WTC11 (cell line): ENCODE results near the gene RYR3. TPM values are rescaled to one million over a fixed set of nuclear protein-coding genes. Genes with fewer than 3 reads are reported as not detected.

ENCODE experiments used
- ATAC-seq: fragments of 200-7000 bp; cut with Tn5 transposase; 2 replicates; pipeline ENCODE4 v1.10.0; 2021; ENCODE audit warnings: mild to moderate bottlenecking, moderate library complexity
- CTCF ChIA-PET: fragments of 300-600 bp; sonication (Branson Sonifier 250); formaldehyde crosslinking; loops from one replicate; lab custom pipeline; 2021; ENCODE audit warnings: antibody characterized with exemption; lab: Charles Lee
- POLR2A ChIA-PET: fragments of 350-600 bp; sonication (Branson Sonifier 250); formaldehyde crosslinking; loops from one replicate; lab custom pipeline; 2021; ENCODE audit warnings: antibody characterized with exemption; lab: Charles Lee
- DNase-seq: peaks from one replicate; pipeline ENCODE4 v3.0.0; 2021; ENCODE audit warnings: low spot score
- H3K27ac Mint-ChIP-seq: 2 replicates; pipeline ENCODE4 v1.8.0; 2021; ENCODE audit warnings: mixed read lengths
- H3K27me3 Mint-ChIP-seq: 2 replicates; pipeline ENCODE4 v1.8.0; 2021; ENCODE audit warnings: low read depth, mild to moderate bottlenecking, moderate library complexity, mixed read lengths
- H3K36me3 Mint-ChIP-seq: 2 replicates; pipeline ENCODE4 v1.8.0; 2021; ENCODE audit warnings: mixed read lengths
- H3K4me1 Mint-ChIP-seq: 2 replicates; pipeline ENCODE4 v1.8.0; 2022; ENCODE audit warnings: mixed read lengths
- H3K4me3 Mint-ChIP-seq: 2 replicates; pipeline ENCODE4 v1.8.0; 2021; ENCODE audit warnings: mild to moderate bottlenecking, moderate library complexity, mixed read lengths
- H3K9me3 Mint-ChIP-seq: 2 replicates; pipeline ENCODE4 v1.8.0; 2021; ENCODE audit warnings: mixed read lengths
- ATF1 ChIP-seq: sonication (generic); formaldehyde crosslinking; IDR thresholded peaks from 2 replicates; pipeline ENCODE4 v1.8.1; 2023; ENCODE audit warnings: mild to moderate bottlenecking, moderate library complexity, missing genetic modification reagents
- CBFB ChIP-seq: sonication (generic); formaldehyde crosslinking; IDR thresholded peaks from 2 replicates; pipeline ENCODE4 v1.8.1; 2022; ENCODE audit warnings: mild to moderate bottlenecking, low read depth, missing genetic modification reagents
- JUN ChIP-seq: sonication (generic); formaldehyde crosslinking; IDR thresholded peaks from 2 replicates; pipeline ENCODE4 v1.8.0; 2023; ENCODE audit warnings: mild to moderate bottlenecking, missing genetic modification reagents
- NR1H2 ChIP-seq: sonication (generic); formaldehyde crosslinking; IDR thresholded peaks from 2 replicates; pipeline ENCODE4 v1.9.0; 2021; ENCODE audit warnings: mild to moderate bottlenecking, moderate library complexity, missing genetic modification reagents
- NR2C2 ChIP-seq: sonication (generic); formaldehyde crosslinking; IDR thresholded peaks from 2 replicates; pipeline ENCODE4 v1.8.0; 2022; ENCODE audit warnings: mild to moderate bottlenecking, missing genetic modification reagents
- RORB ChIP-seq: fragments of 250-450 bp; sonication (Bioruptor Pico); IDR thresholded peaks from 2 replicates; pipeline ENCODE4 v1.9.0; 2021; ENCODE audit warnings: mild to moderate bottlenecking
- ZNF121 ChIP-seq: sonication (generic); formaldehyde crosslinking; IDR thresholded peaks from 2 replicates; pipeline ENCODE4 v1.8.0; 2023; ENCODE audit warnings: missing genetic modification reagents
- ZNF416 ChIP-seq: fragments of 250-450 bp; sonication (Bioruptor Pico); IDR thresholded peaks from 2 replicates; pipeline ENCODE4 v1.9.0; 2021; ENCODE audit warnings: mild to moderate bottlenecking, inconsistent platforms
- ZNF671 ChIP-seq: fragments of 250-450 bp; sonication (Bioruptor Pico); IDR thresholded peaks from 2 replicates; pipeline ENCODE4 v1.8.0; 2021; ENCODE audit warnings: mild to moderate bottlenecking
- total RNA-seq: library from RNA; stranded (reverse); gene quantifications from 3 replicates; pipeline ENCODE4 v1.2.3, GENCODE V29; 2021
- TF ChIP-seq, protein P1 (sequence below): fragments of 250-450 bp; sonication (Bioruptor Pico); IDR thresholded peaks from 2 replicates; pipeline ENCODE4 v1.9.0; 2021; ENCODE audit warnings: mild to moderate bottlenecking
- TF ChIP-seq, protein P2 (sequence below): sonication (generic); formaldehyde crosslinking; IDR thresholded peaks from 2 replicates; pipeline ENCODE4 v1.8.0; 2022; ENCODE audit warnings: mild to moderate bottlenecking, missing genetic modification reagents
- TF ChIP-seq, protein P3 (sequence below): sonication (generic); formaldehyde crosslinking; IDR thresholded peaks from 2 replicates; pipeline ENCODE4 v1.8.0; 2022; ENCODE audit warnings: mild to moderate bottlenecking, missing genetic modification reagents
- TF ChIP-seq, protein P4 (sequence below): sonication (generic); formaldehyde crosslinking; IDR thresholded peaks from 2 replicates; pipeline ENCODE4 v1.8.0; 2022; ENCODE audit warnings: missing genetic modification reagents
- TF ChIP-seq, protein P5 (sequence below): sonication (generic); formaldehyde crosslinking; IDR thresholded peaks from 2 replicates; pipeline ENCODE4 v1.8.1; 2023; ENCODE audit warnings: mild to moderate bottlenecking, missing genetic modification reagents
- TF ChIP-seq, protein P6 (sequence below): fragments of 250-450 bp; sonication (Bioruptor Pico); IDR thresholded peaks from 2 replicates; pipeline ENCODE4 v2.1.2; 2022; ENCODE audit warnings: mild to moderate bottlenecking, moderate library complexity
- TF ChIP-seq, protein P7 (sequence below): sonication (generic); formaldehyde crosslinking; IDR thresholded peaks from 2 replicates; pipeline ENCODE4 v1.8.0; 2023; ENCODE audit warnings: missing genetic modification reagents
- TF ChIP-seq, protein P8 (sequence below): sonication (generic); formaldehyde crosslinking; IDR thresholded peaks from 2 replicates; pipeline ENCODE4 v1.8.0; 2022; ENCODE audit warnings: mild to moderate bottlenecking, missing genetic modification reagents
- TF ChIP-seq, protein P9 (sequence below): fragments of 200-600 bp; IDR thresholded peaks from 2 replicates; pipeline ENCODE4 v1.8.0; 2022; ENCODE audit warnings: antibody characterized with exemption

Gene RYR3
- total RNA-seq, 1 experiment from 2014 or later, result 1.4 TPM

DNA sequence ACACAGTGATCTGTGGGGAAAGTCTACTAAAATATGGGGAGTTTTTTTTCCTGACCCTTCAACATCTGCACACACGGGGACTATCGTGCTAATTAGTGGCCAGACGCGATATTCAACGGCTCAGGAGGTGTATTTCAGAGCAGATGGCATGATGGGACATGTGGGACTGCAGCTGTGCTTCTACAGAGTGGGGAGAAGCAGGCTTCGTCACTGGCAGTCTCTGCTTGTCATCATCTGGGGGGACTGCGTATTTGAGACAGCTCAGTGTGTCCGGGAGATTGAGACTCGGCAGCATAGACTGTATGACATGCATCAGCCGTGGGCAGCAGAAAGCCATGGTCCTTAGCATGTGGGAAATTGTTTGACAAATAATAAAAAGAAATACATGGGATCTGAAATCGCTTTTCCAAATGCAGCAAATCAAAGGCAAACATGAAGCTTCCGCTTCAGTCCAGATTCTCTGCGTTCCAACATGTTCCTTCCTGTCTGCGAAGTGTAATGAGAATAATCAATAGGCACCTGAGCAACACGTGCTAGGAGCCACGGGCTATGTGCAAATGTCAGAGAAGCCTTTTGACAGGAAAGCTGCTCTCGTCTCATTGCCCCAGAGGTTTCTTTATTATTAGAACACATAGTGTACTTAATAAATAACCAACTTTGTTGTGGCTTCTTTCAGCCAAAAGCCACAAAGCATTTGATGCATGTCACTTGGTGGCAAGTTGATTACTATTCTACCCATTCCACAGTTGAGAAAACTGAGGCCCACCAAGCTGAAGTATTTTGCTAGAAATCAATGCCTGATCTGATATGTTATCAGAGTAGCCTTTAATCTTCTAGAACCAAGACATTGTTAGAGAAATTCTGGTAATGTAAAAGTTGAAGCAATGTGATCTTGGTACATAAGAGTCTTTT lies 276.3 kb downstream of the RYR3 start:
- H3K36me3 Mint-ChIP-seq, result peaks cover 4% of the 10 kb centered on the region; the same call in 1 of the 2 replicates
- H3K27me3 Mint-ChIP-seq, result no peaks in the 10 kb centered on the region
- DNase-seq (no peak), ATAC-seq (no peak)
- CTCF ChIA-PET, result interaction anchor here (1.1 kb wide), 1 partner anchor 294 kb away, joined by 3 read pairs; no protein-coding TSS in a partner anchor
- peaks cover 15% of the 10 kb centered on the region for H3K9me3 Mint-ChIP-seq
- POLR2A ChIA-PET, result no interaction called here
- TF ChIP-seq NR1H2 (CRISPR knock-in tag) (no peak), NR2C2 (CRISPR knock-in tag) (no peak)
- peak overlapping the region; percentile 55; the same call in 1 of the 2 replicates for H3K27ac Mint-ChIP-seq
- peaks cover 55% of the 10 kb centered on the region for H3K4me1 Mint-ChIP-seq
- no peak overlapping the region for H3K4me3 Mint-ChIP-seq

DNA sequence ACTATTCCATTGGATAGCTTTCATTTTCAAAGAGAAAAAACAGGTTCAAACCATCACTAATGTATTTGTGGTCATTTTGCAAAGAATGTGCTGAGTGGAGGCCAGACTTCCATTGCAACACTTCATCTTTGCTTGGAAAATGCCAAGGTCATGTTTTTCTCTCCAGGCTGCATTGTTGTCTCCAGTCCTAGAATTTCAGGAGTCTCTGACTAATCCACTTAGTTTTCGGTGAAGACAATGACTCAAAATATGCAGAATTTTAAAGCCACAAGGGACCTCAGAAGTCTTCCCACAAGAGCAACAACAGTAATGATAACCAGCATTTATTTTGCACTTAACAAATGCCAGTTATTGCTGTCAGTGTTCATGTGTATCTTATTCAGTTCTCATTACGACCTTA lies 277.0 kb downstream of the RYR3 start:
- ChIA-PET CTCF (no interaction called here), POLR2A (no interaction called here)
- H3K4me3 Mint-ChIP-seq, result no peak overlapping the region
- no peak for DNase-seq
- H3K9me3 Mint-ChIP-seq, result peaks cover 21% of the 10 kb centered on the region
- no peak for ATAC-seq
- H3K4me1 Mint-ChIP-seq, result peaks cover 62% of the 10 kb centered on the region
- no peaks in the 10 kb centered on the region for H3K27me3 Mint-ChIP-seq
- H3K36me3 Mint-ChIP-seq, result peaks cover 6% of the 10 kb centered on the region; the same call in 1 of the 2 replicates
- peak overlapping the region; percentile 55; the same call in 1 of the 2 replicates for H3K27ac Mint-ChIP-seq
- TF ChIP-seq RORB (CRISPR knock-in tag) (no peak), JUN (no peak), CBFB (no peak), ZNF671 (CRISPR knock-in tag) (no peak), NR2C2 (CRISPR knock-in tag) (no peak), ZNF121 (CRISPR knock-in tag) (no peak), ZNF416 (CRISPR knock-in tag) (no peak), ATF1 (no peak)
- TF ChIP-seq, protein P1, sequence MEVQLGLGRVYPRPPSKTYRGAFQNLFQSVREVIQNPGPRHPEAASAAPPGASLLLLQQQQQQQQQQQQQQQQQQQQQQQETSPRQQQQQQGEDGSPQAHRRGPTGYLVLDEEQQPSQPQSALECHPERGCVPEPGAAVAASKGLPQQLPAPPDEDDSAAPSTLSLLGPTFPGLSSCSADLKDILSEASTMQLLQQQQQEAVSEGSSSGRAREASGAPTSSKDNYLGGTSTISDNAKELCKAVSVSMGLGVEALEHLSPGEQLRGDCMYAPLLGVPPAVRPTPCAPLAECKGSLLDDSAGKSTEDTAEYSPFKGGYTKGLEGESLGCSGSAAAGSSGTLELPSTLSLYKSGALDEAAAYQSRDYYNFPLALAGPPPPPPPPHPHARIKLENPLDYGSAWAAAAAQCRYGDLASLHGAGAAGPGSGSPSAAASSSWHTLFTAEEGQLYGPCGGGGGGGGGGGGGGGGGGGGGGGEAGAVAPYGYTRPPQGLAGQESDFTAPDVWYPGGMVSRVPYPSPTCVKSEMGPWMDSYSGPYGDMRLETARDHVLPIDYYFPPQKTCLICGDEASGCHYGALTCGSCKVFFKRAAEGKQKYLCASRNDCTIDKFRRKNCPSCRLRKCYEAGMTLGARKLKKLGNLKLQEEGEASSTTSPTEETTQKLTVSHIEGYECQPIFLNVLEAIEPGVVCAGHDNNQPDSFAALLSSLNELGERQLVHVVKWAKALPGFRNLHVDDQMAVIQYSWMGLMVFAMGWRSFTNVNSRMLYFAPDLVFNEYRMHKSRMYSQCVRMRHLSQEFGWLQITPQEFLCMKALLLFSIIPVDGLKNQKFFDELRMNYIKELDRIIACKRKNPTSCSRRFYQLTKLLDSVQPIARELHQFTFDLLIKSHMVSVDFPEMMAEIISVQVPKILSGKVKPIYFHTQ, result no peak
- TF ChIP-seq, protein P2, sequence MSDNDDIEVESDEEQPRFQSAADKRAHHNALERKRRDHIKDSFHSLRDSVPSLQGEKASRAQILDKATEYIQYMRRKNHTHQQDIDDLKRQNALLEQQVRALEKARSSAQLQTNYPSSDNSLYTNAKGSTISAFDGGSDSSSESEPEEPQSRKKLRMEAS (CRISPR knock-in tag), result no peak
- TF ChIP-seq, protein P3, sequence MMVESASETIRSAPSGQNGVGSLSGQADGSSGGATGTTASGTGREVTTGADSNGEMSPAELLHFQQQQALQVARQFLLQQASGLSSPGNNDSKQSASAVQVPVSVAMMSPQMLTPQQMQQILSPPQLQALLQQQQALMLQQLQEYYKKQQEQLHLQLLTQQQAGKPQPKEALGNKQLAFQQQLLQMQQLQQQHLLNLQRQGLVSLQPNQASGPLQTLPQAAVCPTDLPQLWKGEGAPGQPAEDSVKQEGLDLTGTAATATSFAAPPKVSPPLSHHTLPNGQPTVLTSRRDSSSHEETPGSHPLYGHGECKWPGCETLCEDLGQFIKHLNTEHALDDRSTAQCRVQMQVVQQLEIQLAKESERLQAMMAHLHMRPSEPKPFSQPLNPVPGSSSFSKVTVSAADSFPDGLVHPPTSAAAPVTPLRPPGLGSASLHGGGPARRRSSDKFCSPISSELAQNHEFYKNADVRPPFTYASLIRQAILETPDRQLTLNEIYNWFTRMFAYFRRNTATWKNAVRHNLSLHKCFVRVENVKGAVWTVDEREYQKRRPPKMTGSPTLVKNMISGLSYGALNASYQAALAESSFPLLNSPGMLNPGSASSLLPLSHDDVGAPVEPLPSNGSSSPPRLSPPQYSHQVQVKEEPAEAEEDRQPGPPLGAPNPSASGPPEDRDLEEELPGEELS, result no peak
- TF ChIP-seq, protein P4, sequence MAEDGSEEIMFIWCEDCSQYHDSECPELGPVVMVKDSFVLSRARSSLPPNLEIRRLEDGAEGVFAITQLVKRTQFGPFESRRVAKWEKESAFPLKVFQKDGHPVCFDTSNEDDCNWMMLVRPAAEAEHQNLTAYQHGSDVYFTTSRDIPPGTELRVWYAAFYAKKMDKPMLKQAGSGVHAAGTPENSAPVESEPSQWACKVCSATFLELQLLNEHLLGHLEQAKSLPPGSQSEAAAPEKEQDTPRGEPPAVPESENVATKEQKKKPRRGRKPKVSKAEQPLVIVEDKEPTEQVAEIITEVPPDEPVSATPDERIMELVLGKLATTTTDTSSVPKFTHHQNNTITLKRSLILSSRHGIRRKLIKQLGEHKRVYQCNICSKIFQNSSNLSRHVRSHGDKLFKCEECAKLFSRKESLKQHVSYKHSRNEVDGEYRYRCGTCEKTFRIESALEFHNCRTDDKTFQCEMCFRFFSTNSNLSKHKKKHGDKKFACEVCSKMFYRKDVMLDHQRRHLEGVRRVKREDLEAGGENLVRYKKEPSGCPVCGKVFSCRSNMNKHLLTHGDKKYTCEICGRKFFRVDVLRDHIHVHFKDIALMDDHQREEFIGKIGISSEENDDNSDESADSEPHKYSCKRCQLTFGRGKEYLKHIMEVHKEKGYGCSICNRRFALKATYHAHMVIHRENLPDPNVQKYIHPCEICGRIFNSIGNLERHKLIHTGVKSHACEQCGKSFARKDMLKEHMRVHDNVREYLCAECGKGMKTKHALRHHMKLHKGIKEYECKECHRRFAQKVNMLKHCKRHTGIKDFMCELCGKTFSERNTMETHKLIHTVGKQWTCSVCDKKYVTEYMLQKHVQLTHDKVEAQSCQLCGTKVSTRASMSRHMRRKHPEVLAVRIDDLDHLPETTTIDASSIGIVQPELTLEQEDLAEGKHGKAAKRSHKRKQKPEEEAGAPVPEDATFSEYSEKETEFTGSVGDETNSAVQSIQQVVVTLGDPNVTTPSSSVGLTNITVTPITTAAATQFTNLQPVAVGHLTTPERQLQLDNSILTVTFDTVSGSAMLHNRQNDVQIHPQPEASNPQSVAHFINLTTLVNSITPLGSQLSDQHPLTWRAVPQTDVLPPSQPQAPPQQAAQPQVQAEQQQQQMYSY (CRISPR knock-in tag), result no peak
- TF ChIP-seq, protein P5, sequence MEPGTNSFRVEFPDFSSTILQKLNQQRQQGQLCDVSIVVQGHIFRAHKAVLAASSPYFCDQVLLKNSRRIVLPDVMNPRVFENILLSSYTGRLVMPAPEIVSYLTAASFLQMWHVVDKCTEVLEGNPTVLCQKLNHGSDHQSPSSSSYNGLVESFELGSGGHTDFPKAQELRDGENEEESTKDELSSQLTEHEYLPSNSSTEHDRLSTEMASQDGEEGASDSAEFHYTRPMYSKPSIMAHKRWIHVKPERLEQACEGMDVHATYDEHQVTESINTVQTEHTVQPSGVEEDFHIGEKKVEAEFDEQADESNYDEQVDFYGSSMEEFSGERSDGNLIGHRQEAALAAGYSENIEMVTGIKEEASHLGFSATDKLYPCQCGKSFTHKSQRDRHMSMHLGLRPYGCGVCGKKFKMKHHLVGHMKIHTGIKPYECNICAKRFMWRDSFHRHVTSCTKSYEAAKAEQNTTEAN (CRISPR knock-in tag), result no peak
- TF ChIP-seq, protein P6, sequence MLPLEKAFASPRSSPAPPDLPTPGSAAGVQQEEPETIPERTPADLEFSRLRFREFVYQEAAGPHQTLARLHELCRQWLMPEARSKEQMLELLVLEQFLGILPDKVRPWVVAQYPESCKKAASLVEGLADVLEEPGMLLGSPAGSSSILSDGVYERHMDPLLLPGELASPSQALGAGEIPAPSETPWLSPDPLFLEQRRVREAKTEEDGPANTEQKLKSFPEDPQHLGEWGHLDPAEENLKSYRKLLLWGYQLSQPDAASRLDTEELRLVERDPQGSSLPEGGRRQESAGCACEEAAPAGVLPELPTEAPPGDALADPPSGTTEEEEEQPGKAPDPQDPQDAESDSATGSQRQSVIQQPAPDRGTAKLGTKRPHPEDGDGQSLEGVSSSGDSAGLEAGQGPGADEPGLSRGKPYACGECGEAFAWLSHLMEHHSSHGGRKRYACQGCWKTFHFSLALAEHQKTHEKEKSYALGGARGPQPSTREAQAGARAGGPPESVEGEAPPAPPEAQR (CRISPR knock-in tag), result no peak
- TF ChIP-seq, protein P7, sequence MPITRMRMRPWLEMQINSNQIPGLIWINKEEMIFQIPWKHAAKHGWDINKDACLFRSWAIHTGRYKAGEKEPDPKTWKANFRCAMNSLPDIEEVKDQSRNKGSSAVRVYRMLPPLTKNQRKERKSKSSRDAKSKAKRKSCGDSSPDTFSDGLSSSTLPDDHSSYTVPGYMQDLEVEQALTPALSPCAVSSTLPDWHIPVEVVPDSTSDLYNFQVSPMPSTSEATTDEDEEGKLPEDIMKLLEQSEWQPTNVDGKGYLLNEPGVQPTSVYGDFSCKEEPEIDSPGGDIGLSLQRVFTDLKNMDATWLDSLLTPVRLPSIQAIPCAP, result no peak
- TF ChIP-seq, protein P8, sequence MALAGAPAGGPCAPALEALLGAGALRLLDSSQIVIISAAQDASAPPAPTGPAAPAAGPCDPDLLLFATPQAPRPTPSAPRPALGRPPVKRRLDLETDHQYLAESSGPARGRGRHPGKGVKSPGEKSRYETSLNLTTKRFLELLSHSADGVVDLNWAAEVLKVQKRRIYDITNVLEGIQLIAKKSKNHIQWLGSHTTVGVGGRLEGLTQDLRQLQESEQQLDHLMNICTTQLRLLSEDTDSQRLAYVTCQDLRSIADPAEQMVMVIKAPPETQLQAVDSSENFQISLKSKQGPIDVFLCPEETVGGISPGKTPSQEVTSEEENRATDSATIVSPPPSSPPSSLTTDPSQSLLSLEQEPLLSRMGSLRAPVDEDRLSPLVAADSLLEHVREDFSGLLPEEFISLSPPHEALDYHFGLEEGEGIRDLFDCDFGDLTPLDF, result no peak
- TF ChIP-seq, protein P9, sequence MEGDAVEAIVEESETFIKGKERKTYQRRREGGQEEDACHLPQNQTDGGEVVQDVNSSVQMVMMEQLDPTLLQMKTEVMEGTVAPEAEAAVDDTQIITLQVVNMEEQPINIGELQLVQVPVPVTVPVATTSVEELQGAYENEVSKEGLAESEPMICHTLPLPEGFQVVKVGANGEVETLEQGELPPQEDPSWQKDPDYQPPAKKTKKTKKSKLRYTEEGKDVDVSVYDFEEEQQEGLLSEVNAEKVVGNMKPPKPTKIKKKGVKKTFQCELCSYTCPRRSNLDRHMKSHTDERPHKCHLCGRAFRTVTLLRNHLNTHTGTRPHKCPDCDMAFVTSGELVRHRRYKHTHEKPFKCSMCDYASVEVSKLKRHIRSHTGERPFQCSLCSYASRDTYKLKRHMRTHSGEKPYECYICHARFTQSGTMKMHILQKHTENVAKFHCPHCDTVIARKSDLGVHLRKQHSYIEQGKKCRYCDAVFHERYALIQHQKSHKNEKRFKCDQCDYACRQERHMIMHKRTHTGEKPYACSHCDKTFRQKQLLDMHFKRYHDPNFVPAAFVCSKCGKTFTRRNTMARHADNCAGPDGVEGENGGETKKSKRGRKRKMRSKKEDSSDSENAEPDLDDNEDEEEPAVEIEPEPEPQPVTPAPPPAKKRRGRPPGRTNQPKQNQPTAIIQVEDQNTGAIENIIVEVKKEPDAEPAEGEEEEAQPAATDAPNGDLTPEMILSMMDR, result no peak
